Measurements from ENCODE around the gene PRKACG.

GRCh38 chr9:69045821-69046220, 31.9 kb upstream of the PRKACG start:
- TF ChIP-seq CTCF (IDR thresholded peaks at IDR 0.05; ENCODE audit: low read depth, low read length, poor library complexity, severe bottlenecking), result no peak
- TF ChIP-seq EZH2phosphoT487 (IDR thresholded peaks at IDR 0.05; ENCODE audit: borderline replicate concordance, low read length), result no peak

Data from DOHH2 (cell line).